IMR-90 (cell line): ENCODE data around the gene CNKSR2. TPM values are rescaled to one million over a fixed set of nuclear protein-coding genes. Genes with fewer than 3 reads are reported as not detected.

Source experiments
- ATAC-seq: fragments of 200-7000 bp; cut with Tn5 transposase; 2 replicates; pipeline ENCODE4 v1.9.1; 2020; ENCODE audit warnings: low read depth, mild to moderate bottlenecking, moderate library complexity
- BruUV-seq: library from RNA; stranded (reverse); fragments of 400-500 nt; replicated peaks from 2 replicates; lab custom pipeline; 2021; lab: Mats Ljungman, UMichigan
- CTCF ChIA-PET: fragments of 300-600 bp; formaldehyde crosslinking; extraction: SDS; loops from one replicate; lab custom pipeline; 2021; ENCODE audit warnings: antibody characterized with exemption; lab: Yijun Ruan, JAX
- POLR2A ChIA-PET: fragments of 300-600 bp; sonication (Branson Sonifier 250); formaldehyde crosslinking; loops from one replicate; lab custom pipeline; 2022; ENCODE audit warnings: antibody characterized with exemption; ENCODE audit not compliant: unreplicated experiment; lab: Charles Lee
- DNase-seq: peaks from one replicate; pipeline ENCODE4 v3.0.0; 2013
- H2AFZ ChIP-seq: replicated peaks from 2 replicates; pipeline ENCODE3; 2013; ENCODE audit warnings: low read length, mild to moderate bottlenecking; ENCODE audit not compliant: poor library complexity
- H2AK5ac ChIP-seq: 2 replicates; pipeline ENCODE4 v1.6.1; 2013; ENCODE audit warnings: low read depth, low read length, inconsistent platforms
- H2AK9ac ChIP-seq: replicated peaks from 2 replicates; pipeline ENCODE3; 2013; ENCODE audit warnings: mild to moderate bottlenecking, low read depth, low read length, moderate library complexity; ENCODE audit not compliant: poor library complexity
- H2BK120ac ChIP-seq: 2 replicates; pipeline ENCODE4 v1.6.1; 2013; ENCODE audit warnings: low read depth, low read length, inconsistent platforms
- H2BK15ac ChIP-seq: 3 replicates; pipeline ENCODE4 v1.6.1; 2013; ENCODE audit warnings: low read depth, low read length, inconsistent platforms
- H2BK20ac ChIP-seq: 2 replicates; pipeline ENCODE4 v1.6.1; 2013; ENCODE audit warnings: low read depth, mild to moderate bottlenecking, inconsistent platforms, low read length, moderate library complexity
- H2BK5ac ChIP-seq: 2 replicates; pipeline ENCODE4 v1.6.1; 2013; ENCODE audit warnings: mild to moderate bottlenecking, low read depth, low read length, inconsistent platforms; ENCODE audit not compliant: poor library complexity, severe bottlenecking
- H3K14ac ChIP-seq: replicated peaks from 2 replicates; pipeline ENCODE4 v1.6.1; 2013; ENCODE audit warnings: low read depth, low read length, inconsistent platforms
- H3K18ac ChIP-seq: 2 replicates; pipeline ENCODE4 v1.6.1; 2013; ENCODE audit warnings: low read depth, low read length, control low read depth
- H3K23ac ChIP-seq: 2 replicates; pipeline ENCODE4 v1.6.1; 2013; ENCODE audit warnings: low read depth, low read length, inconsistent platforms
- H3K27ac ChIP-seq: 2 replicates; pipeline ENCODE4 v1.5.1; 2013; ENCODE audit warnings: mild to moderate bottlenecking, control low read depth, low read length; ENCODE audit not compliant: insufficient read depth
- H3K27me3 ChIP-seq: 2 replicates; pipeline ENCODE4 v1.6.1; 2013; ENCODE audit warnings: low read length; ENCODE audit not compliant: control insufficient read depth, insufficient read depth
- H3K36me3 ChIP-seq: 2 replicates; pipeline ENCODE4 v1.6.1; 2013; ENCODE audit warnings: low read length, mixed read lengths; ENCODE audit not compliant: control insufficient read depth, insufficient read depth
- H3K4ac ChIP-seq: 2 replicates; pipeline ENCODE4 v1.6.1; 2013; ENCODE audit warnings: low read depth, low read length, inconsistent platforms
- H3K4me1 ChIP-seq: 2 replicates; pipeline ENCODE4 v1.6.1; 2013; ENCODE audit warnings: low read length, mixed read lengths; ENCODE audit not compliant: control insufficient read depth, insufficient read depth
- H3K4me2 ChIP-seq: 2 replicates; pipeline ENCODE4 v1.6.1; 2013; ENCODE audit warnings: low read depth, mild to moderate bottlenecking, control low read depth, low read length, moderate library complexity
- H3K4me3 ChIP-seq: 2 replicates; pipeline ENCODE4 v1.5.1; 2013; ENCODE audit warnings: low read depth, mild to moderate bottlenecking, control low read depth, low read length, moderate library complexity; ENCODE audit not compliant: insufficient read depth
- H3K56ac ChIP-seq: 2 replicates; pipeline ENCODE4 v1.6.1; 2013; ENCODE audit warnings: low read length, inconsistent platforms; ENCODE audit not compliant: insufficient read depth; ENCODE audit errors: extremely low read depth
- H3K79me1 ChIP-seq, 2 experiments: 2 replicates each; pipeline ENCODE4 v1.6.1; 2013; ENCODE audit warnings: low read length in 2 of 2, inconsistent platforms in 1 of 2, low read depth in 1 of 2
- H3K9ac ChIP-seq: 2 replicates; pipeline ENCODE4 v1.6.1; 2013; ENCODE audit warnings: low read depth, low read length, control low read depth
- H3K9me1 ChIP-seq: 2 replicates; pipeline ENCODE4 v1.6.1; 2013; ENCODE audit warnings: low read length, inconsistent platforms; ENCODE audit not compliant: insufficient read depth
- H3K9me3 ChIP-seq: 2 replicates; pipeline ENCODE4 v1.6.1; 2013; ENCODE audit warnings: low read length; ENCODE audit not compliant: control insufficient read depth, insufficient read depth
- H4K20me1 ChIP-seq: 2 replicates; pipeline ENCODE4 v1.6.1; 2013; ENCODE audit warnings: low read length, inconsistent platforms; ENCODE audit not compliant: insufficient read depth
- H4K5ac ChIP-seq: 2 replicates; pipeline ENCODE4 v1.6.1; 2013; ENCODE audit warnings: mild to moderate bottlenecking, low read depth, low read length, control low read depth
- H4K8ac ChIP-seq, 2 experiments: 2 replicates each; pipeline ENCODE4 v1.6.1; 2013; ENCODE audit warnings: low read depth in 2 of 2, low read length in 2 of 2, control low read depth in 1 of 2, inconsistent platforms in 1 of 2
- H4K91ac ChIP-seq: 2 replicates; pipeline ENCODE4 v1.6.1; 2013; ENCODE audit warnings: low read depth, low read length, inconsistent platforms; ENCODE audit not compliant: insufficient read depth
- BHLHE40 ChIP-seq: fragments of 150-350 bp; IDR thresholded peaks from 2 replicates; pipeline ENCODE4 v1.6.1; 2016; ENCODE audit warnings: mild to moderate bottlenecking, low read depth, low read length
- MAZ ChIP-seq: IDR thresholded peaks from 2 replicates; pipeline ENCODE4 v1.6.1; 2012; ENCODE audit warnings: low read depth, mild to moderate bottlenecking, low read length, improper control_type of control experiment, moderate library complexity, borderline replicate concordance
- RCOR1 ChIP-seq: IDR thresholded peaks from 2 replicates; pipeline ENCODE4 v1.6.1; 2012; ENCODE audit warnings: mild to moderate bottlenecking, low read length, improper control_type of control experiment; ENCODE audit not compliant: insufficient replicate concordance
- RFX5 ChIP-seq: IDR thresholded peaks from 2 replicates; pipeline ENCODE4 v1.8.0; 2012; ENCODE audit warnings: low read depth, mild to moderate bottlenecking, low read length, moderate library complexity
- SMC3 ChIP-seq: fragments of 150-350 bp; IDR thresholded peaks from 2 replicates; pipeline ENCODE4 v1.6.1; 2016; ENCODE audit warnings: low read depth, mild to moderate bottlenecking, antibody characterized with exemption, low read length, moderate library complexity
- WGBS, 2 experiments: methylation state at CpG; one replicate each; pipeline versions ENCODE4 v1.1.5 to v1.1.7; 2013; ENCODE audit warnings: missing lambda C conversion rate in 2 of 2; ENCODE audit not compliant: insufficient read length in 1 of 2; ENCODE audit errors: extremely low coverage in 2 of 2; 5-methylcytosine and 5-hydroxymethylcytosine counted together
- dilution Hi-C: fragments of 300-500 bp; cut with HindIII; formaldehyde crosslinking; loops from one replicate; pipeline ENCODE4 v1.14.3; 2018; ENCODE audit warnings: low sequenced_read_pairs; ENCODE audit not compliant: unreplicated experiment
- in situ Hi-C: fragments of 300-500 bp; cut with MboI; formaldehyde crosslinking; loops from 3 replicates; pipeline ENCODE4 v1.14.3; 2019; ENCODE audit warnings: low sequenced_read_pairs, inconsistent platforms, mixed read lengths
- intact Hi-C: fragments of 100-400 bp; cut with micrococcal nuclease; formaldehyde crosslinking; loops from 2 replicates; pipeline ENCODE4 v1.10.0; 2022
- polyA plus RNA-seq, 3 experiments: library from polyadenylated mRNA; depleted of rRNA; stranded (reverse); fragments of >200 nt; gene quantifications; 2 replicates each; pipeline ENCODE4 v1.2.3, GENCODE V29; 2012; ENCODE audit warnings: low replicate concordance in 1 of 3
- total RNA-seq: library from RNA; depleted of rRNA; stranded (reverse); fragments of >200 nt; gene quantifications from 2 replicates; pipeline ENCODE4 v1.2.3, GENCODE V29; 2012

The CNKSR2 gene
- total and polyA plus RNA-seq, 2 of the 4 experiments (the other 2 are of a cell fraction) = 0.14 to 0.90 TPM

GRCh38 chrX:21645886-21646285 lies 271.7 kb downstream of the CNKSR2 start:
- Histone ChIP-seq H2BK120ac (no peak overlapping the region), H2AFZ (no peak overlapping the region), H2AK5ac (no peak overlapping the region), H3K79me1 (no peaks in the 10 kb centered on the region), H3K9me3 (no peaks in the 10 kb centered on the region), H3K4ac (no peak overlapping the region), H2AK9ac (no peak overlapping the region), H3K56ac (no peak overlapping the region), H3K9ac (no peak overlapping the region), H3K36me3 (no peaks in the 10 kb centered on the region), H4K8ac (no peak overlapping the region), H4K5ac (no peak overlapping the region), H3K4me2 (no peak overlapping the region), H3K4me3 (no peak overlapping the region), H2BK15ac (no peak overlapping the region), H2BK20ac (no peak overlapping the region), H4K20me1 (no peaks in the 10 kb centered on the region), H3K23ac (no peak overlapping the region), H3K18ac (no peak overlapping the region), H3K14ac (no peak overlapping the region), H3K4me1 (no peaks in the 10 kb centered on the region), H3K27ac (no peak overlapping the region), H3K27me3 (no peaks in the 10 kb centered on the region), H3K9me1 (no peaks in the 10 kb centered on the region), H4K91ac (no peak overlapping the region), H2BK5ac (no peak overlapping the region)
- dilution Hi-C loops = no loop called here
- DNase-seq (no peak), ATAC-seq (no peak)
- TF ChIP-seq BHLHE40 (no peak), RCOR1 (no peak), SMC3 (no peak), RFX5 (no peak), MAZ (no peak)
- ChIA-PET POLR2A (no interaction called here), CTCF (no interaction called here)
- BruUV-seq = no TSS peak
- in situ Hi-C loops = no loop called here
- intact Hi-C loops = no loop called here
- no CpG with 5 or more reads among the region's 3 CpGs for WGBS, 2 experiments
